WTC11 (cell line): ENCODE measurements around the gene ELAVL1. TPM values are rescaled to one million over a fixed set of nuclear protein-coding genes. Genes with fewer than 3 reads are reported as not detected.

Experiments used
- AR ChIP-seq: fragments of 250-450 bp; sonication (Bioruptor Pico); IDR thresholded peaks from 2 replicates; pipeline ENCODE4 v1.9.0; 2021; ENCODE audit warnings: mild to moderate bottlenecking
- CDX4 ChIP-seq: fragments of 250-450 bp; sonication (Bioruptor Pico); IDR thresholded peaks from 2 replicates; pipeline ENCODE4 v1.9.0; 2021; ENCODE audit warnings: moderate library complexity, mild to moderate bottlenecking, inconsistent platforms, borderline replicate concordance
- FOXP1 ChIP-seq: sonication (generic); formaldehyde crosslinking; IDR thresholded peaks from 2 replicates; pipeline ENCODE4 v1.8.0; 2022; ENCODE audit warnings: missing genetic modification reagents, mild to moderate bottlenecking, moderate library complexity, borderline replicate concordance
- GTF2I ChIP-seq: fragments of 250-450 bp; sonication (Bioruptor Pico); conservative IDR thresholded peaks from 2 replicates; pipeline ENCODE4 v1.4.0; 2021; ENCODE audit warnings: mild to moderate bottlenecking
- MYBL2 ChIP-seq: sonication (generic); formaldehyde crosslinking; IDR thresholded peaks from 2 replicates; pipeline ENCODE4 v1.8.1; 2023; ENCODE audit warnings: mild to moderate bottlenecking, moderate library complexity, missing genetic modification reagents
- NR1H2 ChIP-seq: sonication (generic); formaldehyde crosslinking; IDR thresholded peaks from 2 replicates; pipeline ENCODE4 v1.9.0; 2021; ENCODE audit warnings: mild to moderate bottlenecking, moderate library complexity, missing genetic modification reagents
- NR2C2 ChIP-seq: sonication (generic); formaldehyde crosslinking; IDR thresholded peaks from 2 replicates; pipeline ENCODE4 v1.8.0; 2022; ENCODE audit warnings: mild to moderate bottlenecking, missing genetic modification reagents
- PRDM15 ChIP-seq: sonication (generic); formaldehyde crosslinking; IDR thresholded peaks from 2 replicates; pipeline ENCODE4 v1.8.0; 2022; ENCODE audit warnings: missing genetic modification reagents
- SMAD4 ChIP-seq: sonication (generic); formaldehyde crosslinking; IDR thresholded peaks from 2 replicates; pipeline ENCODE4 v1.8.0; 2022; ENCODE audit warnings: mild to moderate bottlenecking, missing genetic modification reagents
- ZBTB43 ChIP-seq: sonication (generic); formaldehyde crosslinking; IDR thresholded peaks from 2 replicates; pipeline ENCODE4 v1.8.1; 2023; ENCODE audit warnings: mild to moderate bottlenecking, missing genetic modification reagents
- ZNF121 ChIP-seq: sonication (generic); formaldehyde crosslinking; IDR thresholded peaks from 2 replicates; pipeline ENCODE4 v1.8.0; 2023; ENCODE audit warnings: missing genetic modification reagents
- ZNF219 ChIP-seq: sonication (generic); formaldehyde crosslinking; IDR thresholded peaks from 2 replicates; pipeline ENCODE4 v1.8.0; 2023; ENCODE audit warnings: missing genetic modification reagents, mild to moderate bottlenecking, borderline replicate concordance
- ZNF317 ChIP-seq: sonication (generic); formaldehyde crosslinking; IDR thresholded peaks from 2 replicates; pipeline ENCODE4 v1.8.1; 2023; ENCODE audit warnings: low read depth, mild to moderate bottlenecking, moderate library complexity, missing genetic modification reagents, borderline replicate concordance
- ZNF423 ChIP-seq: fragments of 250-450 bp; sonication (Bioruptor Pico); IDR thresholded peaks from 2 replicates; pipeline ENCODE4 v2.1.2; 2022; ENCODE audit warnings: mild to moderate bottlenecking, moderate library complexity
- total RNA-seq: library from RNA; stranded (reverse); gene quantifications from 3 replicates; pipeline ENCODE4 v1.2.3, GENCODE V29; 2021
- TF ChIP-seq, protein P1 (sequence below): sonication (generic); formaldehyde crosslinking; IDR thresholded peaks from 2 replicates; pipeline ENCODE4 v1.8.1; 2023; ENCODE audit warnings: mild to moderate bottlenecking, missing genetic modification reagents, moderate library complexity
- TF ChIP-seq, protein P2 (sequence below): fragments of 250-450 bp; sonication (Bioruptor Pico); conservative IDR thresholded peaks from 2 replicates; pipeline ENCODE4 v1.9.0; 2021; ENCODE audit warnings: mild to moderate bottlenecking
- TF ChIP-seq, protein P3 (sequence below): sonication (generic); formaldehyde crosslinking; IDR thresholded peaks from 2 replicates; pipeline ENCODE4 v1.8.0; 2023; ENCODE audit warnings: mild to moderate bottlenecking, missing genetic modification reagents
- TF ChIP-seq, protein P4 (sequence below): fragments of 250-450 bp; sonication (Bioruptor Pico); IDR thresholded peaks from 2 replicates; pipeline ENCODE4 v1.9.0; 2021; ENCODE audit warnings: mild to moderate bottlenecking, borderline replicate concordance

The ELAVL1 gene
- total RNA-seq, 1 experiment from 2014 or later = 160 TPM

- TF ChIP-seq PRDM15 (peak; percentile 48; the same call in 1 of the 2 replicates), NR1H2 (CRISPR knock-in tag) (no peak), ZNF219 (CRISPR knock-in tag) (peak; percentile 73; the same call in 1 of the 2 replicates), ZBTB43 (CRISPR knock-in tag) (peak; percentile 95), CDX4 (CRISPR knock-in tag) (no peak), AR (no peak), GTF2I (CRISPR knock-in tag) (no peak), ZNF121 (no peak), ZNF423 (CRISPR knock-in tag) (peak; percentile 66; the same call in 1 of the 2 replicates), ZNF317 (CRISPR knock-in tag) (no peak), FOXP1 (peak; percentile 98), NR2C2 (peak; percentile 66; the same call in 1 of the 2 replicates), MYBL2 (CRISPR knock-in tag) (peak; percentile 94), SMAD4 (CRISPR knock-in tag) (no peak)
- TF ChIP-seq, protein P1, sequence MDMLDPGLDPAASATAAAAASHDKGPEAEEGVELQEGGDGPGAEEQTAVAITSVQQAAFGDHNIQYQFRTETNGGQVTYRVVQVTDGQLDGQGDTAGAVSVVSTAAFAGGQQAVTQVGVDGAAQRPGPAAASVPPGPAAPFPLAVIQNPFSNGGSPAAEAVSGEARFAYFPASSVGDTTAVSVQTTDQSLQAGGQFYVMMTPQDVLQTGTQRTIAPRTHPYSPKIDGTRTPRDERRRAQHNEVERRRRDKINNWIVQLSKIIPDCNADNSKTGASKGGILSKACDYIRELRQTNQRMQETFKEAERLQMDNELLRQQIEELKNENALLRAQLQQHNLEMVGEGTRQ = peak; percentile 48
- TF ChIP-seq, protein P2, sequence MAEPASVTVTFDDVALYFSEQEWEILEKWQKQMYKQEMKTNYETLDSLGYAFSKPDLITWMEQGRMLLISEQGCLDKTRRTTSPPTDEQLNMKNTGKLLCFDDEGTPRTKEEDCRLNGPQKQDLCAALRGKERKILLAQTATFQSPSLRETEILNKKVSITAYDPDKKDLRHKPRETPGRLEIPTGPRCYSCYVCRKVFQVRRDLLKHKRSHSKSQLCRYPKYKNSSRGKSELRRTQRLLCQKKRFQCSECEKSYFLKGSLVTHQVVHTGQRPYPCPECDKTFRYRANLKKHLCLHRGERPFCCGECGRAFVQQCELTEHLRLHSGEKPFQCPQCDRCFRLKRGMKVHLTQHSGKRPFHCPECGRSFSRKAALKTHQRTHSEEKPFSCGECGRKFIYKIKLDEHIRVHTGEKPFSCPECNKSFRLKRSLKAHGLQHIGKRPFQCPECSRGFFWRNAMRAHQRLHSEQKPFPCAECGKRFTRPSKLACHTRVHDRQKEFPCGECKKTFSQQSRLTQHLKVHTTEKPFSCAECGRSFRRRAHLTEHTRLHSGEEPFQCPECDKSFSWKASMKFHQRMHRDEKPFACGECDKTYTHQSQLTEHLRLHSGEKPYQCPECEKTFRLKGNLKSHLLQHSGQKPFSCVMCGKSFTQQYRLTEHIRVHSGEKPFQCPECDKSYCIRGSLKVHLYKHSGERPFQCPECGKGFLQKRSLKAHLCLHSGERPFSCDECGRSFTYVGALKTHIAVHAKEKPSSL (CRISPR knock-in tag) = no peak
- TF ChIP-seq, protein P3, sequence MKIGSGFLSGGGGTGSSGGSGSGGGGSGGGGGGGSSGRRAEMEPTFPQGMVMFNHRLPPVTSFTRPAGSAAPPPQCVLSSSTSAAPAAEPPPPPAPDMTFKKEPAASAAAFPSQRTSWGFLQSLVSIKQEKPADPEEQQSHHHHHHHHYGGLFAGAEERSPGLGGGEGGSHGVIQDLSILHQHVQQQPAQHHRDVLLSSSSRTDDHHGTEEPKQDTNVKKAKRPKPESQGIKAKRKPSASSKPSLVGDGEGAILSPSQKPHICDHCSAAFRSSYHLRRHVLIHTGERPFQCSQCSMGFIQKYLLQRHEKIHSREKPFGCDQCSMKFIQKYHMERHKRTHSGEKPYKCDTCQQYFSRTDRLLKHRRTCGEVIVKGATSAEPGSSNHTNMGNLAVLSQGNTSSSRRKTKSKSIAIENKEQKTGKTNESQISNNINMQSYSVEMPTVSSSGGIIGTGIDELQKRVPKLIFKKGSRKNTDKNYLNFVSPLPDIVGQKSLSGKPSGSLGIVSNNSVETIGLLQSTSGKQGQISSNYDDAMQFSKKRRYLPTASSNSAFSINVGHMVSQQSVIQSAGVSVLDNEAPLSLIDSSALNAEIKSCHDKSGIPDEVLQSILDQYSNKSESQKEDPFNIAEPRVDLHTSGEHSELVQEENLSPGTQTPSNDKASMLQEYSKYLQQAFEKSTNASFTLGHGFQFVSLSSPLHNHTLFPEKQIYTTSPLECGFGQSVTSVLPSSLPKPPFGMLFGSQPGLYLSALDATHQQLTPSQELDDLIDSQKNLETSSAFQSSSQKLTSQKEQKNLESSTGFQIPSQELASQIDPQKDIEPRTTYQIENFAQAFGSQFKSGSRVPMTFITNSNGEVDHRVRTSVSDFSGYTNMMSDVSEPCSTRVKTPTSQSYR (CRISPR knock-in tag) = peak; percentile 93
- TF ChIP-seq, protein P4, sequence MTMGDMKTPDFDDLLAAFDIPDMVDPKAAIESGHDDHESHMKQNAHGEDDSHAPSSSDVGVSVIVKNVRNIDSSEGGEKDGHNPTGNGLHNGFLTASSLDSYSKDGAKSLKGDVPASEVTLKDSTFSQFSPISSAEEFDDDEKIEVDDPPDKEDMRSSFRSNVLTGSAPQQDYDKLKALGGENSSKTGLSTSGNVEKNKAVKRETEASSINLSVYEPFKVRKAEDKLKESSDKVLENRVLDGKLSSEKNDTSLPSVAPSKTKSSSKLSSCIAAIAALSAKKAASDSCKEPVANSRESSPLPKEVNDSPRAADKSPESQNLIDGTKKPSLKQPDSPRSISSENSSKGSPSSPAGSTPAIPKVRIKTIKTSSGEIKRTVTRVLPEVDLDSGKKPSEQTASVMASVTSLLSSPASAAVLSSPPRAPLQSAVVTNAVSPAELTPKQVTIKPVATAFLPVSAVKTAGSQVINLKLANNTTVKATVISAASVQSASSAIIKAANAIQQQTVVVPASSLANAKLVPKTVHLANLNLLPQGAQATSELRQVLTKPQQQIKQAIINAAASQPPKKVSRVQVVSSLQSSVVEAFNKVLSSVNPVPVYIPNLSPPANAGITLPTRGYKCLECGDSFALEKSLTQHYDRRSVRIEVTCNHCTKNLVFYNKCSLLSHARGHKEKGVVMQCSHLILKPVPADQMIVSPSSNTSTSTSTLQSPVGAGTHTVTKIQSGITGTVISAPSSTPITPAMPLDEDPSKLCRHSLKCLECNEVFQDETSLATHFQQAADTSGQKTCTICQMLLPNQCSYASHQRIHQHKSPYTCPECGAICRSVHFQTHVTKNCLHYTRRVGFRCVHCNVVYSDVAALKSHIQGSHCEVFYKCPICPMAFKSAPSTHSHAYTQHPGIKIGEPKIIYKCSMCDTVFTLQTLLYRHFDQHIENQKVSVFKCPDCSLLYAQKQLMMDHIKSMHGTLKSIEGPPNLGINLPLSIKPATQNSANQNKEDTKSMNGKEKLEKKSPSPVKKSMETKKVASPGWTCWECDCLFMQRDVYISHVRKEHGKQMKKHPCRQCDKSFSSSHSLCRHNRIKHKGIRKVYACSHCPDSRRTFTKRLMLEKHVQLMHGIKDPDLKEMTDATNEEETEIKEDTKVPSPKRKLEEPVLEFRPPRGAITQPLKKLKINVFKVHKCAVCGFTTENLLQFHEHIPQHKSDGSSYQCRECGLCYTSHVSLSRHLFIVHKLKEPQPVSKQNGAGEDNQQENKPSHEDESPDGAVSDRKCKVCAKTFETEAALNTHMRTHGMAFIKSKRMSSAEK (CRISPR knock-in tag) = no peak
Measured at GRCh38 chr19:7925171-7925851, 80.1 kb downstream of the ELAVL1 start (continued).
